A549 (cell line): Measurements from ENCODE around the gene ZNF135. TPM values are rescaled to one million over a fixed set of nuclear protein-coding genes. Genes with fewer than 3 reads are reported as not detected.

Experiments used
- ATAC-seq, 2 experiments: fragments of 200-7000 bp in 1 of 2; fragments of >200 bp in 1 of 2; cut with Nextera tagmentation in 1 of 2; cut with Tn5 transposase in 1 of 2; 3 replicates each; pipeline versions ENCODE4 v1.8.0 to v1.9.1; 2018 to 2020; ENCODE audit warnings: mild to moderate bottlenecking in 1 of 2, moderate library complexity in 1 of 2
- CTCF ChIA-PET: fragments of 300-600 bp; sonication (Branson Sonifier 250); formaldehyde crosslinking; extraction: SDS; loops from one replicate; lab custom pipeline; 2021; ENCODE audit warnings: antibody characterized with exemption, inconsistent platforms; lab: Yijun Ruan, JAX
- POLR2A ChIA-PET: fragments of 350-600 bp; formaldehyde crosslinking; extraction: SDS; loops from one replicate; lab custom pipeline; 2021; ENCODE audit warnings: antibody characterized with exemption, inconsistent platforms; lab: Yijun Ruan, JAX
- DNase-seq, 2 experiments: peaks; one replicate each; pipeline versions ENCODE4 v3.0.0 to v3.0.0-alpha.2; 2011 to 2016; ENCODE audit warnings: low read depth in 1 of 2, low spot score in 1 of 2
- FAIRE-seq: peaks from 2 replicates; lab custom pipeline; 2011; peaks lifted over from hg19 to GRCh38; lab: Jason Lieb, UNC
- H3K27ac ChIP-seq, 2 experiments: fragments of >200 bp; sonication (Bioruptor Twin); formaldehyde crosslinking; 3 replicates each; pipeline ENCODE4 v1.5.1; 2016 to 2017
- H3K4me1 ChIP-seq: fragments of >200 bp; sonication (Bioruptor Twin); formaldehyde crosslinking; 3 replicates; pipeline ENCODE4 v1.6.1; 2016
- H3K4me2 ChIP-seq: fragments of >200 bp; sonication (Bioruptor Twin); formaldehyde crosslinking; 3 replicates; pipeline ENCODE4 v1.6.1; 2016
- H3K4me3 ChIP-seq: fragments of >200 bp; sonication (Bioruptor Twin); formaldehyde crosslinking; 3 replicates; pipeline ENCODE4 v1.5.1; 2016
- H3K9me3 ChIP-seq: fragments of >200 bp; sonication (Bioruptor Twin); formaldehyde crosslinking; 3 replicates; pipeline ENCODE4 v1.6.1; 2016
- ATOH8 ChIP-seq: fragments of 250-450 bp; sonication (Bioruptor Pico); IDR thresholded peaks from 2 replicates; pipeline ENCODE4 v1.5.0; 2020; ENCODE audit warnings: low read depth, mild to moderate bottlenecking, moderate library complexity
- BCL3 ChIP-seq: fragments of >200 bp; sonication (Bioruptor Twin); formaldehyde crosslinking; IDR thresholded peaks from 3 replicates; pipeline ENCODE4 v1.6.1; 2016
- ELK1 ChIP-seq: fragments of 150-350 bp; IDR thresholded peaks from 2 replicates; pipeline ENCODE4 v1.6.1; 2014; ENCODE audit warnings: low read depth, mild to moderate bottlenecking, low read length
- ESRRA ChIP-seq: fragments of 150-350 bp; IDR thresholded peaks from 2 replicates; pipeline ENCODE4 v1.6.1; 2014; ENCODE audit warnings: mild to moderate bottlenecking, low read length, borderline replicate concordance
- FOSB ChIP-seq: fragments of 250-450 bp; sonication (Bioruptor Pico); IDR thresholded peaks from 2 replicates; pipeline ENCODE4 v1.5.0; 2020; ENCODE audit warnings: mild to moderate bottlenecking, moderate library complexity
- FOSL2 ChIP-seq, 2 experiments: fragments of 450-650 bp in 1 of 2; fragments of >200 bp in 1 of 2; sonication (Bioruptor Twin) in 1 of 2; formaldehyde crosslinking; IDR thresholded peaks; 2 replicates each; pipeline versions ENCODE4 v1.5.0 to v1.6.1; 2016 to 2020; ENCODE audit warnings: mild to moderate bottlenecking in 1 of 2, moderate library complexity in 1 of 2
- GATA3 ChIP-seq: IDR thresholded peaks from 2 replicates; pipeline ENCODE4 v1.6.1; 2012; ENCODE audit warnings: borderline replicate concordance
- HOXA7 ChIP-seq: fragments of 250-450 bp; sonication (Bioruptor Pico); IDR thresholded peaks from 2 replicates; pipeline ENCODE4 v1.5.0; 2020; ENCODE audit warnings: mild to moderate bottlenecking, moderate library complexity
- HOXB13 ChIP-seq: fragments of 250-450 bp; sonication (Bioruptor Pico); IDR thresholded peaks from 2 replicates; pipeline ENCODE4 v1.5.0; 2020; ENCODE audit warnings: low read depth, mild to moderate bottlenecking, moderate library complexity
- HOXB5 ChIP-seq: fragments of 250-450 bp; sonication (Bioruptor Pico); IDR thresholded peaks from 2 replicates; pipeline ENCODE4 v1.5.0; 2020; ENCODE audit warnings: mild to moderate bottlenecking, moderate library complexity
- JUN ChIP-seq, 2 experiments: fragments of >200 bp; sonication (Bioruptor Twin); formaldehyde crosslinking; IDR thresholded peaks; 2 replicates in 1 of 2; 3 replicates in 1 of 2; pipeline ENCODE4 v1.6.1; 2016 to 2017
- KDM5A ChIP-seq: fragments of 200-600 bp; sonication (generic); IDR thresholded peaks from 2 replicates; pipeline ENCODE4 v1.6.1; 2016; ENCODE audit warnings: antibody characterized with exemption, mild to moderate bottlenecking
- MAX ChIP-seq: IDR thresholded peaks from 2 replicates; pipeline ENCODE4 v1.6.1; 2012
- MYC ChIP-seq: IDR thresholded peaks from 2 replicates; pipeline ENCODE4 v1.6.1; 2012; ENCODE audit warnings: mild to moderate bottlenecking, inconsistent platforms, low read length, improper control_type of control experiment, borderline replicate concordance
- NFE2L2 ChIP-seq: fragments of 150-350 bp; conservative IDR thresholded peaks from 2 replicates; pipeline ENCODE4 v1.6.1; 2014; ENCODE audit warnings: low read length
- NPAS2 ChIP-seq: fragments of 250-450 bp; sonication (Bioruptor Pico); IDR thresholded peaks from 2 replicates; pipeline ENCODE4 v1.8.0; 2022; ENCODE audit warnings: mild to moderate bottlenecking, moderate library complexity, borderline replicate concordance
- PBX3 ChIP-seq: IDR thresholded peaks from 2 replicates; pipeline ENCODE4 v1.6.1; 2012
- POLR2A ChIP-seq: IDR thresholded peaks from 2 replicates; pipeline ENCODE4 v1.6.1; 2012; ENCODE audit warnings: mild to moderate bottlenecking, low read length
- POLR2AphosphoS2 ChIP-seq: conservative IDR thresholded peaks from 2 replicates; pipeline ENCODE4 v1.6.1; 2012; ENCODE audit warnings: low read length, improper control_type of control experiment, inconsistent platforms
- RFX5 ChIP-seq: fragments of 450-650 bp; IDR thresholded peaks from 2 replicates; pipeline ENCODE4 v1.7.1; 2014; ENCODE audit warnings: antibody characterized with exemption, mild to moderate bottlenecking, moderate library complexity
- SREBF2 ChIP-seq: fragments of 450-650 bp; IDR thresholded peaks from 2 replicates; pipeline ENCODE4 v1.6.1; 2014; ENCODE audit warnings: mild to moderate bottlenecking, moderate library complexity
- TFCP2L1 ChIP-seq: fragments of 250-450 bp; sonication (Bioruptor Pico); IDR thresholded peaks from 2 replicates; pipeline ENCODE4 v1.5.0; 2021; ENCODE audit warnings: mild to moderate bottlenecking
- TP53 ChIP-seq: fragments of 250-450 bp; sonication (Bioruptor Pico); IDR thresholded peaks from 2 replicates; pipeline ENCODE4 v1.5.0; 2021; ENCODE audit warnings: mild to moderate bottlenecking, moderate library complexity
- ZC3H11A ChIP-seq: fragments of 450-650 bp; IDR thresholded peaks from 2 replicates; pipeline ENCODE4 v1.6.1; 2014; ENCODE audit warnings: antibody characterized with exemption, mild to moderate bottlenecking
- WGBS: methylation state at CpG from one replicate; pipeline ENCODE4 v1.1.6; 2017; ENCODE audit errors: missing lambda C conversion rate; 5-methylcytosine and 5-hydroxymethylcytosine counted together
- polyA plus RNA-seq, 4 experiments: library from polyadenylated mRNA; depleted of rRNA in 3 of 4; stranded (reverse); fragments of >200 nt; fragmentation: RNase III in 1 of 4; extraction: RNeasy Plus Mini Kit Qiagen cat#74134 plus additional on column Dnase treatment in 1 of 4; gene quantifications; 2 replicates in 3 of 4; 3 replicates in 1 of 4; pipeline ENCODE4 v1.2.3, GENCODE V29; 2011 to 2017

Gene ZNF135
- polyA plus RNA-seq, 2 of the 4 experiments (the other 2 are of a cell fraction) = not detected

- ChIA-PET CTCF (no interaction called here), POLR2A (no interaction called here)
- FAIRE-seq = no peak
- Histone ChIP-seq H3K27ac (no peak overlapping the region), H3K4me3 (no peak overlapping the region), H3K9me3 (peaks cover 89% of the 10 kb centered on the region)
- 10% methylated on average over 8 of the region's 8 CpGs for WGBS
- no peak for DNase-seq
- ATAC-seq = no peak
- no peak for TF ChIP-seq POLR2A
- no peak for TF ChIP-seq ZC3H11A
- no peak for TF ChIP-seq TP53 (CRISPR knock-in tag)
- no peak for TF ChIP-seq BCL3
- no peak for TF ChIP-seq TFCP2L1 (CRISPR knock-in tag)
- no peak for TF ChIP-seq HOXB13 (CRISPR knock-in tag)
- TF ChIP-seq PBX3 = no peak
- TF ChIP-seq ATOH8 (CRISPR knock-in tag) = no peak
- TF ChIP-seq FOSB (CRISPR knock-in tag) = no peak
- no peak for TF ChIP-seq ELK1
- no peak for TF ChIP-seq POLR2AphosphoS2
- no peak for TF ChIP-seq NFE2L2
- TF ChIP-seq ESRRA = no peak
- no peak for TF ChIP-seq SREBF2
- TF ChIP-seq RFX5 = no peak
- no peak for TF ChIP-seq NPAS2 (CRISPR knock-in tag)
- TF ChIP-seq HOXB5 (CRISPR knock-in tag) = no peak
- TF ChIP-seq FOSL2 (IDR thresholded peaks at IDR 0.05) = no peak
- TF ChIP-seq FOSL2 (CRISPR knock-in tag; IDR thresholded peaks at IDR 0.05) = no peak
- TF ChIP-seq, all 56 proteins: peak for 0
- no peak overlapping the region for H3K4me2 ChIP-seq
- H3K4me1 ChIP-seq = no peaks in the 10 kb centered on the region
Observed at GRCh38 chr19:58056861-58057260, 2.2 kb upstream of the ZNF135 start.

- WGBS = 66% methylated on average over 13 of the region's 13 CpGs
- no peak for ATAC-seq
- TF ChIP-seq HOXA7 (no peak), MYC (no peak), MAX (no peak), KDM5A (no peak), JUN (IDR thresholded peaks at IDR 0.05) (no peak), ELK1 (no peak), GATA3 (no peak), NFE2L2 (no peak), POLR2AphosphoS2 (no peak)
- TF ChIP-seq, all 56 proteins: peak for 0
- Histone ChIP-seq H3K4me3 (no peak overlapping the region), H3K4me1 (no peaks in the 10 kb centered on the region), H3K27ac (no peak overlapping the region), H3K9me3 (peaks cover 87% of the 10 kb centered on the region), H3K4me2 (no peak overlapping the region)
- ChIA-PET CTCF (interaction anchor here (1.1 kb wide), 1 partner anchor 11 kb away, joined by 5 read pairs; no protein-coding TSS in a partner anchor), POLR2A (no interaction called here)
- DNase-seq (no peak), FAIRE-seq (no peak)
Observed at GRCh38 chr19:58058467-58058866, 615 bp upstream of the ZNF135 start.
